K562 (cell line): ENCODE data around the gene U2AF1L4. TPM values are rescaled to one million over a fixed set of nuclear protein-coding genes. Genes with fewer than 3 reads are reported as not detected.

Experiments
- CTBP1 ChIP-seq: fragments of 450-650 bp; IDR thresholded peaks from 2 replicates; pipeline ENCODE4 v1.6.1; 2016; ENCODE audit warnings: borderline replicate concordance
- ETV5 ChIP-seq: sonication (generic); formaldehyde crosslinking; IDR thresholded peaks from 2 replicates; pipeline ENCODE4 v1.4.0; 2020; ENCODE audit warnings: low read depth, mild to moderate bottlenecking, missing genetic modification reagents
- HLTF ChIP-seq: fragments of 450-650 bp; IDR thresholded peaks from 2 replicates; pipeline ENCODE4 v1.6.1; 2016
- HSF4 ChIP-seq: fragments of 250-450 bp; sonication (Bioruptor Pico); IDR thresholded peaks from 2 replicates; pipeline ENCODE4 v2.1.2; 2022; ENCODE audit warnings: mild to moderate bottlenecking, moderate library complexity, borderline replicate concordance
- NCOR1 ChIP-seq: fragments of 450-650 bp; IDR thresholded peaks from 2 replicates; pipeline ENCODE4 v1.6.1; 2016; ENCODE audit warnings: mild to moderate bottlenecking, moderate library complexity
- NFE2L1 ChIP-seq: fragments of 450-650 bp; IDR thresholded peaks from 2 replicates; pipeline ENCODE4 v1.6.1; 2016; ENCODE audit warnings: missing genetic modification characterization, low read depth, mild to moderate bottlenecking, missing compliant biosample characterization, moderate library complexity, borderline replicate concordance
- PHF20 ChIP-seq: fragments of 450-650 bp; IDR thresholded peaks from 2 replicates; pipeline ENCODE4 v1.6.1; 2018; ENCODE audit not compliant: partially characterized antibody
- PYGO2 ChIP-seq: fragments of 450-650 bp; IDR thresholded peaks from 2 replicates; pipeline ENCODE4 v1.6.1; 2016; ENCODE audit warnings: mild to moderate bottlenecking, missing genetic modification characterization, moderate library complexity, missing compliant biosample characterization
- RBM25 ChIP-seq: fragments of 200-400 bp; formaldehyde crosslinking; IDR thresholded peaks from 2 replicates; pipeline ENCODE4 v1.6.1; 2018; ENCODE audit warnings: low read length, low read depth, moderate library complexity; ENCODE audit not compliant: severe bottlenecking
- TAF15 ChIP-seq: fragments of 200-400 bp; formaldehyde crosslinking; IDR thresholded peaks from 2 replicates; pipeline ENCODE4 v1.6.1; 2017; ENCODE audit warnings: mild to moderate bottlenecking, low read depth, low read length, moderate library complexity
- ZEB2 ChIP-seq: fragments of 450-650 bp; IDR thresholded peaks from 2 replicates; pipeline ENCODE4 v1.6.1; 2016
- ZNF133 ChIP-seq: fragments of 250-450 bp; sonication (Bioruptor Pico); IDR thresholded peaks from 2 replicates; pipeline ENCODE4 v1.4.0; 2020; ENCODE audit warnings: mild to moderate bottlenecking
- polyA plus RNA-seq, 8 experiments: library from polyadenylated mRNA; depleted of rRNA in 4 of 8; stranded (reverse) in 5 of 8; unstranded in 3 of 8; fragments of >200 nt; fragmentation: Nextera tagmentation in 2 of 8; fragmentation: Illumina TruSeq in 1 of 8; extraction: Ambion mirVana in 2 of 8; extraction: Trizol in 1 of 8; gene quantifications; 2 replicates each; pipeline versions ENCODE4 v1.2.1 to v1.2.3, GENCODE V29; 2011 to 2014; ENCODE audit warnings: inconsistent platforms in 1 of 8, missing spikeins in 1 of 8
- total RNA-seq, 7 experiments: library from RNA; depleted of rRNA in 6 of 7; stranded (reverse); fragments of >200 nt in 6 of 7; fragmentation: Illumina TruSeq in 2 of 7; extraction: Trizol in 2 of 7; gene quantifications; 2 replicates each; pipeline versions ENCODE4 v1.2.1 to v1.2.3, GENCODE V29; 2011 to 2021; ENCODE audit warnings: low replicate concordance in 1 of 7
- TF ChIP-seq, protein P1 (sequence below): fragments of 450-650 bp; formaldehyde crosslinking; IDR thresholded peaks from 2 replicates; pipeline ENCODE4 v1.4.0; 2022; ENCODE audit warnings: missing genetic modification characterization
- TF ChIP-seq, protein P2 (sequence below), 2 experiments: fragments of 200-800 bp in 1 of 2; sonication (Bioruptor generic) in 1 of 2; sonication (generic) in 1 of 2; formaldehyde crosslinking in 1 of 2; IDR thresholded peaks in 1 of 2; conservative IDR thresholded peaks in 1 of 2; 2 replicates each; pipeline versions ENCODE4 v1.5.0 to v1.6.1; 2016 to 2020; ENCODE audit warnings: missing compliant biosample characterization in 1 of 2, missing genetic modification characterization in 1 of 2, missing genetic modification reagents in 1 of 2
- TF ChIP-seq, protein P3 (sequence below): fragments of 250-450 bp; sonication (Bioruptor Pico); IDR thresholded peaks from 2 replicates; pipeline ENCODE4 v1.4.0; 2020
- TF ChIP-seq, protein P4 (sequence below): IDR thresholded peaks from 3 replicates; pipeline ENCODE4 v1.6.1; 2011; ENCODE audit warnings: borderline replicate concordance, mild to moderate bottlenecking; ENCODE audit not compliant: insufficient read length, insufficient read depth
- TF ChIP-seq, protein P5 (sequence below): fragments of 250-450 bp; sonication (Bioruptor Pico); IDR thresholded peaks from 2 replicates; pipeline ENCODE4 v1.4.0; 2020

Gene U2AF1L4
- total and polyA plus RNA-seq, 9 of the 15 experiments (the other 6 are each of a cell fraction or from before 2014, with no cell fraction given): 8.4 to 19.5 (median 12.6) TPM

DNA sequence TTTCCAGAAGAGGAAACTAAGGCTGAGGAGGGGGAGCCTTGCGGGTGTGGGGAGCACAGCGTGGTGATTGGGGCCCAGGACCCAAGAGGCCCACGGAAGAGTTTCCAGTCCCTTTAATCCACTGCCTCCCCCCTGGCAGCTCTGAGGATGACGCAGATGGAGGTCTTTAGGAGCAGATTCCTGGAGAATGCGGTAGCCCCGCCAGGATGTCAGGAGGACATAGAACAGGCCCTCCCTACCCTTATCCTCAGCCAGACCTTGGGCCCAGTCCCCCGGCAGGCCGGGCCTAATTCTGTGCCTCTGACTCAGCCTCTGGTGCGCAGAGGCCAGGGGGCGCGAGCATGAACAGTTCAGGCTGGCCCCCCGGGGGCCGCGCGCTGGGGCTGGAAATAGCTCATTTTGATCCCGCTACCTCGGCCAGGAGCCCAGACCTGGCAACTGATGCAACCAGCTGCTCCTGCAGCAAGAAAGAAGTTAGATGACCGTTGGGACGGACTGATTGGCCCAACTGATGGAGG is 12.1 kb upstream of the U2AF1L4 start (continued):
- TF ChIP-seq, protein P1, sequence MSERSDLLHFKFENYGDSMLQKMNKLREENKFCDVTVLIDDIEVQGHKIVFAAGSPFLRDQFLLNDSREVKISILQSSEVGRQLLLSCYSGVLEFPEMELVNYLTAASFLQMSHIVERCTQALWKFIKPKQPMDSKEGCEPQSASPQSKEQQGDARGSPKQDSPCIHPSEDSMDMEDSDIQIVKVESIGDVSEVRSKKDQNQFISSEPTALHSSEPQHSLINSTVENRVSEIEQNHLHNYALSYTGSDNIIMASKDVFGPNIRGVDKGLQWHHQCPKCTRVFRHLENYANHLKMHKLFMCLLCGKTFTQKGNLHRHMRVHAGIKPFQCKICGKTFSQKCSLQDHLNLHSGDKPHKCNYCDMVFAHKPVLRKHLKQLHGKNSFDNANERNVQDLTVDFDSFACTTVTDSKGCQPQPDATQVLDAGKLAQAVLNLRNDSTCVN (CRISPR knock-in tag): no peak
- TF ChIP-seq NFE2L1 (tag) (no peak), PYGO2 (no peak), NCOR1 (no peak), TAF15 (no peak), RBM25 (no peak), ETV5 (CRISPR knock-in tag) (no peak), PHF20 (no peak), HSF4 (CRISPR knock-in tag) (no peak), CTBP1 (no peak), ZNF133 (CRISPR knock-in tag) (no peak), HLTF (no peak), ZEB2 (no peak)
- TF ChIP-seq, protein P2, sequence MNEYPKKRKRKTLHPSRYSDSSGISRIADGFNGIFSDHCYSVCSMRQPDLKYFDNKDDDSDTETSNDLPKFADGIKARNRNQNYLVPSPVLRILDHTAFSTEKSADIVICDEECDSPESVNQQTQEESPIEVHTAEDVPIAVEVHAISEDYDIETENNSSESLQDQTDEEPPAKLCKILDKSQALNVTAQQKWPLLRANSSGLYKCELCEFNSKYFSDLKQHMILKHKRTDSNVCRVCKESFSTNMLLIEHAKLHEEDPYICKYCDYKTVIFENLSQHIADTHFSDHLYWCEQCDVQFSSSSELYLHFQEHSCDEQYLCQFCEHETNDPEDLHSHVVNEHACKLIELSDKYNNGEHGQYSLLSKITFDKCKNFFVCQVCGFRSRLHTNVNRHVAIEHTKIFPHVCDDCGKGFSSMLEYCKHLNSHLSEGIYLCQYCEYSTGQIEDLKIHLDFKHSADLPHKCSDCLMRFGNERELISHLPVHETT (CRISPR knock-in tag; conservative IDR thresholded peaks at IDR 0.05 in 1 of 2, IDR thresholded peaks at IDR 0.05 in 1 of 2): no peak
- TF ChIP-seq, protein P3, sequence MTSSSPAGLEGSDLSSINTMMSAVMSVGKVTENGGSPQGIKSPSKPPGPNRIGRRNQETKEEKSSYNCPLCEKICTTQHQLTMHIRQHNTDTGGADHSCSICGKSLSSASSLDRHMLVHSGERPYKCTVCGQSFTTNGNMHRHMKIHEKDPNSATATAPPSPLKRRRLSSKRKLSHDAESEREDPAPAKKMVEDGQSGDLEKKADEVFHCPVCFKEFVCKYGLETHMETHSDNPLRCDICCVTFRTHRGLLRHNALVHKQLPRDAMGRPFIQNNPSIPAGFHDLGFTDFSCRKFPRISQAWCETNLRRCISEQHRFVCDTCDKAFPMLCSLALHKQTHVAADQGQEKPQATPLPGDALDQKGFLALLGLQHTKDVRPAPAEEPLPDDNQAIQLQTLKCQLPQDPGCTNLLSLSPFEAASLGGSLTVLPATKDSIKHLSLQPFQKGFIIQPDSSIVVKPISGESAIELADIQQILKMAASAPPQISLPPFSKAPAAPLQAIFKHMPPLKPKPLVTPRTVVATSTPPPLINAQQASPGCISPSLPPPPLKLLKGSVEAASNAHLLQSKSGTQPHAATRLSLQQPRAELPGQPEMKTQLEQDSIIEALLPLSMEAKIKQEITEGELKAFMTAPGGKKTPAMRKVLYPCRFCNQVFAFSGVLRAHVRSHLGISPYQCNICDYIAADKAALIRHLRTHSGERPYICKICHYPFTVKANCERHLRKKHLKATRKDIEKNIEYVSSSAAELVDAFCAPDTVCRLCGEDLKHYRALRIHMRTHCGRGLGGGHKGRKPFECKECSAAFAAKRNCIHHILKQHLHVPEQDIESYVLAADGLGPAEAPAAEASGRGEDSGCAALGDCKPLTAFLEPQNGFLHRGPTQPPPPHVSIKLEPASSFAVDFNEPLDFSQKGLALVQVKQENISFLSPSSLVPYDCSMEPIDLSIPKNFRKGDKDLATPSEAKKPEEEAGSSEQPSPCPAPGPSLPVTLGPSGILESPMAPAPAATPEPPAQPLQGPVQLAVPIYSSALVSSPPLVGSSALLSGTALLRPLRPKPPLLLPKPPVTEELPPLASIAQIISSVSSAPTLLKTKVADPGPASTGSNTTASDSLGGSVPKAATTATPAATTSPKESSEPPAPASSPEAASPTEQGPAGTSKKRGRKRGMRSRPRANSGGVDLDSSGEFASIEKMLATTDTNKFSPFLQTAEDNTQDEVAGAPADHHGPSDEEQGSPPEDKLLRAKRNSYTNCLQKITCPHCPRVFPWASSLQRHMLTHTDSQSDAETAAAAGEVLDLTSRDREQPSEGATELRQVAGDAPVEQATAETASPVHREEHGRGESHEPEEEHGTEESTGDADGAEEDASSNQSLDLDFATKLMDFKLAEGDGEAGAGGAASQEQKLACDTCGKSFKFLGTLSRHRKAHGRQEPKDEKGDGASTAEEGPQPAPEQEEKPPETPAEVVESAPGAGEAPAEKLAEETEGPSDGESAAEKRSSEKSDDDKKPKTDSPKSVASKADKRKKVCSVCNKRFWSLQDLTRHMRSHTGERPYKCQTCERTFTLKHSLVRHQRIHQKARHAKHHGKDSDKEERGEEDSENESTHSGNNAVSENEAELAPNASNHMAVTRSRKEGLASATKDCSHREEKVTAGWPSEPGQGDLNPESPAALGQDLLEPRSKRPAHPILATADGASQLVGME (CRISPR knock-in tag): no peak
- TF ChIP-seq, protein P4, sequence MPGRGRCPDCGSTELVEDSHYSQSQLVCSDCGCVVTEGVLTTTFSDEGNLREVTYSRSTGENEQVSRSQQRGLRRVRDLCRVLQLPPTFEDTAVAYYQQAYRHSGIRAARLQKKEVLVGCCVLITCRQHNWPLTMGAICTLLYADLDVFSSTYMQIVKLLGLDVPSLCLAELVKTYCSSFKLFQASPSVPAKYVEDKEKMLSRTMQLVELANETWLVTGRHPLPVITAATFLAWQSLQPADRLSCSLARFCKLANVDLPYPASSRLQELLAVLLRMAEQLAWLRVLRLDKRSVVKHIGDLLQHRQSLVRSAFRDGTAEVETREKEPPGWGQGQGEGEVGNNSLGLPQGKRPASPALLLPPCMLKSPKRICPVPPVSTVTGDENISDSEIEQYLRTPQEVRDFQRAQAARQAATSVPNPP: no peak
- TF ChIP-seq, protein P5, sequence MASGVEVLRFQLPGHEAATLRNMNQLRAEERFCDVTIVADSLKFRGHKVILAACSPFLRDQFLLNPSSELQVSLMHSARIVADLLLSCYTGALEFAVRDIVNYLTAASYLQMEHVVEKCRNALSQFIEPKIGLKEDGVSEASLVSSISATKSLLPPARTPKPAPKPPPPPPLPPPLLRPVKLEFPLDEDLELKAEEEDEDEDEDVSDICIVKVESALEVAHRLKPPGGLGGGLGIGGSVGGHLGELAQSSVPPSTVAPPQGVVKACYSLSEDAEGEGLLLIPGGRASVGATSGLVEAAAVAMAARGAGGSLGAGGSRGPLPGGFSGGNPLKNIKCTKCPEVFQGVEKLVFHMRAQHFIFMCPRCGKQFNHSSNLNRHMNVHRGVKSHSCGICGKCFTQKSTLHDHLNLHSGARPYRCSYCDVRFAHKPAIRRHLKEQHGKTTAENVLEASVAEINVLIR (CRISPR knock-in tag): no peak
